ENCODE measurements around the gene MAFG. TPM values are rescaled to one million over a fixed set of nuclear protein-coding genes. Genes with fewer than 3 reads are reported as not detected.

Gene MAFG
- total and polyA plus RNA-seq, 12 donors: 7.7 to 44.5 (median 22.1) TPM

DNA sequence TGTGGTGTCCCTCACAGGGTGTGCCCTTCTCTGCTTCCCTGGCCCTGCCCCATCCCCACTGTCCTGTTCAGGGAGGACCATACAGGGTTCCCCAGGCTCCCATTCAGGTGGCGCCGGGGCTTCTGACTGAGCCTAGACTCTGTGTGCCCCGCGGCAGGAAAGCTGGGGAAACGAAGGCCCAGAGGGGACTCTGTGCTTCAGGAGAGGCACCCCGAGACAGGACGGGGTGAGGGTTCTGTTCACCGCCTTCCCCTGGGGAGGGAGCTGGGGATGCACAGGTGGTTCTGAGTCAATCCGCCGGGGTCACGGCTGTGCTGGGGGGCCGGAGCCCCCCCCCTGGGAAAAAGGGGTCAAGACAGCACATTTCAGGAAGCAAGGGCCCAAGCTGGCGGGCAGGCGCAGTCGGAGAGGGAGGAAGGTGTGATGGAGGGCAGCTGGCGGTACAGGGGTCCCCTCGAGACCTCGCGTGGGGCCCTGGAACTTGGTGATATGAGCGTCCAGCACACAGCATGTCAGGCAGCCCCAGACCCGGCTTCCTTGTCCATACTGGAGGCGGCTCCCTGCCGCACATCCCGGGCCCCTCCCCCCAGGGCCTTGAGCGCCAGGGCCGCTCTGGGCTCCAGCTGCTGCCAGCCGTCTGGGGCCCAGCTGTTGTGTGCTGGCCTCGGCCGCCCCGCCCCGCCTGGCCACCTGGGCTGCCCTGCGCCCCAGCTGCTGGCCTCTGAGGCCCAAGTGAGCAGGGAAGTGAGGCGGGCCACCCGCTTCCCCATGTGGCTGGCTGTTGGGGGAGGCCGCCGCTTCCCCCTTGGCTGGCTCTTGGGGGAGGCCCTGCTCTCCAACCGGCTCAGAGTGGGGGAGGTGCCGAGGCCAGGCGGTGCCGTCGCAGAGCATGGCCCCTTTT, 39.1 kb upstream of the MAFG start:
- no peaks in the 10 kb centered on the region for H3K9me3 ChIP-seq (replicated peaks in 1 of 3)
- intact Hi-C loops (cut with DNase I): no loop called here
- H3K27me3 ChIP-seq: peaks cover 14% of the 10 kb centered on the region
- H3K36me3 ChIP-seq (replicated peaks in 1 of 2): no peaks in the 10 kb centered on the region
- no peak overlapping the region for H3K4me3 ChIP-seq
- H3K27ac ChIP-seq: peak overlapping the region in 2 of 5 donors; percentile 30 to 47
- 35 to 57% (median 43%) methylated on average over 6 to 41 of the region's 41 CpGs for WGBS, 4 donors
- peaks cover 17 to 18% of the 10 kb centered on the region in 2 donors for H3K4me1 ChIP-seq (replicated peaks in 1 of 2)
- peak; percentile 47 to 80 (median 73) for DNase-seq
- no peak for TF ChIP-seq POLR2A (IDR thresholded peaks at IDR 0.05)
- TF ChIP-seq, protein P1, sequence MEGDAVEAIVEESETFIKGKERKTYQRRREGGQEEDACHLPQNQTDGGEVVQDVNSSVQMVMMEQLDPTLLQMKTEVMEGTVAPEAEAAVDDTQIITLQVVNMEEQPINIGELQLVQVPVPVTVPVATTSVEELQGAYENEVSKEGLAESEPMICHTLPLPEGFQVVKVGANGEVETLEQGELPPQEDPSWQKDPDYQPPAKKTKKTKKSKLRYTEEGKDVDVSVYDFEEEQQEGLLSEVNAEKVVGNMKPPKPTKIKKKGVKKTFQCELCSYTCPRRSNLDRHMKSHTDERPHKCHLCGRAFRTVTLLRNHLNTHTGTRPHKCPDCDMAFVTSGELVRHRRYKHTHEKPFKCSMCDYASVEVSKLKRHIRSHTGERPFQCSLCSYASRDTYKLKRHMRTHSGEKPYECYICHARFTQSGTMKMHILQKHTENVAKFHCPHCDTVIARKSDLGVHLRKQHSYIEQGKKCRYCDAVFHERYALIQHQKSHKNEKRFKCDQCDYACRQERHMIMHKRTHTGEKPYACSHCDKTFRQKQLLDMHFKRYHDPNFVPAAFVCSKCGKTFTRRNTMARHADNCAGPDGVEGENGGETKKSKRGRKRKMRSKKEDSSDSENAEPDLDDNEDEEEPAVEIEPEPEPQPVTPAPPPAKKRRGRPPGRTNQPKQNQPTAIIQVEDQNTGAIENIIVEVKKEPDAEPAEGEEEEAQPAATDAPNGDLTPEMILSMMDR (IDR thresholded peaks at IDR 0.05): no peak

DNA sequence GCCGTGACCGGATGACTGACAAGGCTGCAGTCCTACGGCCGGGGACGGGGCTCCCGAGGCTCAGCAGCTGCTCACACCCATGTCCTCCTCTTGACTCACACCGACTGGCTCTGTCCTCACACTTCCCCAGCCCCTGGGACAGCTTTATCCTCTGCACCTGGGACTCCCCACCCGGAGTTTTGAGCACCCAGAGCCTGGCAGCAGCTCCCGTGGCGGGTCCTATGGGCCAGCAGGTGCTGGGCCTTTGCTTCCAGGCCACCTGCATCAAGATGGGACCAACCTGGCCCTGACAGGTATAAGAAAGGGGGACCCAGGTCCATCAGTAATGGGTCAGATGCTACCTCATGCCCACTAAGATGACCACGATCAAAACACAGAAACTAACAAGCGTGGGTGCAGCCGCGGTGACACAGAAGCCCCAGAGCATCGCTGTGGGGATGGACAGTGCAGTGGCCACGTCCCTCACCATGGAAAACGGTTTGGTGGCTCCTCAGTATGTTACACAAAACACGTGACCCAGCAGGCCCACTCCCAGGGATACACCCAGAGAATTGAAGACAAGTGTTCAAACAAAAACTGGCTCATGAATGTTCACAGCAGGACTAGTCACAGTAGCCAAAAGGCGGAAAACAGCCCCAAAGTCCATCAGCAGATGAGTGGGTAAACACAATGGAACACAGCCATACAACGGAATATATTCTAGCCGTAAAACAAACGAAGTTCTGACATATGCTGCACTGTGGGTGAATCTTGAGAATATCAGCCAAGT, 36.7 kb upstream of the MAFG start:
- H3K27ac ChIP-seq: no peak overlapping the region
- H3K9me3 ChIP-seq (replicated peaks in 1 of 3): no peaks in the 10 kb centered on the region
- no peak overlapping the region for H3K4me3 ChIP-seq
- WGBS, 4 donors: 78 to 86% (median 81%) methylated on average over 18 to 22 of the region's 22 CpGs
- intact Hi-C loops (cut with DNase I): no loop called here
- peaks cover 27% of the 10 kb centered on the region in 2 donors for H3K4me1 ChIP-seq (replicated peaks in 1 of 2)
- no peak for TF ChIP-seq POLR2A (IDR thresholded peaks at IDR 0.05)
- TF ChIP-seq, protein P1 (IDR thresholded peaks at IDR 0.05): no peak
- DNase-seq: no peak
- no peaks in the 10 kb centered on the region for H3K36me3 ChIP-seq (replicated peaks in 1 of 2)
- H3K27me3 ChIP-seq: peaks cover 28% of the 10 kb centered on the region

- Histone ChIP-seq H3K27ac (no peak overlapping the region), H3K4me3 (no peak overlapping the region), H3K4me1 (replicated peaks in 1 of 2) (peaks cover 20 to 21% of the 10 kb centered on the region in 2 donors), H3K36me3 (replicated peaks in 1 of 2) (no peaks in the 10 kb centered on the region), H3K9me3 (replicated peaks in 1 of 3) (no peaks in the 10 kb centered on the region), H3K27me3 (peaks cover 35% of the 10 kb centered on the region)
- 70 to 76% (median 74%) methylated on average over 19 to 37 of the region's 37 CpGs for WGBS, 4 donors
- no peak for DNase-seq
- intact Hi-C loops (cut with DNase I): no loop called here
- TF ChIP-seq, protein P1 (IDR thresholded peaks at IDR 0.05): no peak
- TF ChIP-seq POLR2A (IDR thresholded peaks at IDR 0.05): no peak
These were observed 35.2 kb upstream of the MAFG start for GRCh38 chr17:81962499-81963441.

All from adrenal gland (tissue), 12 donors.